ENCODE measurements around the gene TTBK2. TPM values are rescaled to one million over a fixed set of nuclear protein-coding genes. Genes with fewer than 3 reads are reported as not detected.

The TTBK2 gene
- total RNA-seq, 1 donor from 2014 or later = 9.9 TPM

DNA sequence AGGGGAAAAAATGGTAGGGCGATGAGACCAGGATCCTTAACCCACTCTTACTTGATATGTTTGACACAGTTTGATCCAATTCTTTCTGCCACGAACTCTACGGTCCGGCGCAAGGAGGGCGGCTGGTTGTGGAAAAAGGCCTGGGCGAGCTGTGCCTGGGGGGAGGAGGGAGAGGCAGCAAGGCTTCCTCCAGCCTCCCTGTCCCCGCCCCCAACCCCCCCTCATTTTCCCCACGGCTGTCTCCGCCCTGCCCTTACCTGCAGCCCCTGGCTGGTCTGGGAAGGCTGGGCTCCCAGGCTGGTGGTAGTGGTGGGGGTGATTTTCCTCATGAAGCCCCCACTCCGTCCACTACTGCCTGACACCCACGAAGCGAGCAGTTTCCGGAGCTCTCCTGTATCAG, 191.6 kb downstream of the TTBK2 start:
- DNase-seq (ENCODE audit: low read depth in 2 of 2) = no peak

GRCh38 chr15:42728560-42728959, 192.0 kb downstream of the TTBK2 start:
- DNase-seq (ENCODE audit: low read depth in 2 of 2) = no peak

DNA sequence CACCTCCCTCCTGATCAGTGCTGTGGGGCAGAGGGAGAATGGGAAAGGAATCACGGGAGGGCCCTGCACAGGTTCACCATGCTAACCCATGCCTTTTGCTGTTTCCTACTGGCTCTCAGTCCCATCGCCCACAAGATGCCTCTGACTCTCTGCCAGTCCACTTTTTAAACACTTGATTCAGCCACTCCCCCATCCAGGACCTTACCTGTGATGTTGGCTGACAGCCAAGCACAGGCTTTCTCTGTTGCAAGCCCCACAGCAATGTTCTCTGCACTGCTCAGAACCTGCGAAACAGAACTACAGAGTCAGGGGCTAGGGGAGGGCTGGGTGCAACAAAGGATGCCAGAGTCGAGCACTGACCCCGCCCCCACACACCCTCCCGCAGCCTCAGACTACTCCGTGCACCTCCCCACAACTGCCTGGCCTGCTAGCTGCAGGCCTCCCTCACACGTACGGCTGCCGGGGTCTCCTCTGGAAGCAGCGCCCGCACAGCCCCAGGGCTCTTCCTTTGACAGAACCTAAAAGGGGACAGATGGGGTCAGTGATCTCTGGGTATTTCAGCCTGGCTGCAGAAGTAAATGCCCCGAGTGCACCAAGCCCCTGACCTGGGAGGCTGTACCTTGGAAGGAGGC, 192.7 kb downstream of the TTBK2 start:
- DNase-seq (ENCODE audit: low read depth in 2 of 2) = no peak

DNA sequence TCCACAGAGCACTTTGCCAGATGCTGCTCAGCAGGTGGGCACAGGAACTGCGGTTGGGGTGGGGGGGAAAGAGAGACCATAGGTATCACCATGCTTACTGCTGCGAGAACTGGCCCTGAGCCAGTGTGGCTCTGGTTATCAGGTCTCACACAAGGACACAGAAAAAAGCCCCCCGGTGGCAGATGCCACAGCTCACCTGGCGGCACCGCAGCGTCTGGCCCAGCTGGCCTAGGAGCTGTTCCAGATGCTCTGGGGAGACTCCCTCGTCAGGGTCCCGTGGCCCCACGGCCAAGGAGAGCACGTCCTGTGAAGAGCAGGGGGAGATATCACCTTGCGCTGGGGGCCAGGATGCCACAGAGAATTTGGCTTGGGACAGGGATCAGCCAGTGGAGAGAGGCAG, 194.5 kb downstream of the TTBK2 start:
- no peak for DNase-seq (ENCODE audit: low read depth in 2 of 2)

DNA sequence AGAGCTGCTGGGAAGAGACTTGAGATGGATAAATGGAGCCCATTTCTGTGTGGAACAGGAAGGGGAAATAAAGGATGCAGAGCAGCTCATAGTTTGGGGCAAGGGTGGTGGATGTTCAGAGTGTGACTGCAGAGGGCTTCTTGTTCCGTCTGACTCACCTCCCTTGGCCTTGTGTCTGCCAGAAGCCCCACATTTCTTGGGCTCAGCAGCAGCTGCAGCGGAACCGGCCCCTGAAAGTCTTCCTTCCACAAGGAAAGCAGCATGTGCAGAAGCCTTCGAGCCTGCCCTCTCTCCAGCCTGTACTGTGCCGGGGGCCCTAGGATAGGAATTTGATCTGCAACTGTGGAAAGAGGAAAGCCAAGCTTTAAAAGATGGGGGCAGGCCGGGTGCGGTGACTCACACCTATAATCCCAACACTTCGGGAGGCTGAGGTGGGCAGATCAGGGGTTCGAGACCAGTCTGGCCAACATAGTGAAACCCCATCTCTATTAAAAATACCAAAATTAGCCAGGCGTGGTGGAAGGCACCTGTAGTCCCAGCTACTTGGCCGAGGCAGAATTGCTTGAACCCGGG, 195.2 kb downstream of the TTBK2 start:
- DNase-seq (ENCODE audit: low read depth in 2 of 2) = peak in 1 of 2 donors; percentile 17

- no peak for DNase-seq (ENCODE audit: low read depth in 2 of 2)
These were observed 196.3 kb downstream of the TTBK2 start for GRCh38 chr15:42724276-42724675.

DNA sequence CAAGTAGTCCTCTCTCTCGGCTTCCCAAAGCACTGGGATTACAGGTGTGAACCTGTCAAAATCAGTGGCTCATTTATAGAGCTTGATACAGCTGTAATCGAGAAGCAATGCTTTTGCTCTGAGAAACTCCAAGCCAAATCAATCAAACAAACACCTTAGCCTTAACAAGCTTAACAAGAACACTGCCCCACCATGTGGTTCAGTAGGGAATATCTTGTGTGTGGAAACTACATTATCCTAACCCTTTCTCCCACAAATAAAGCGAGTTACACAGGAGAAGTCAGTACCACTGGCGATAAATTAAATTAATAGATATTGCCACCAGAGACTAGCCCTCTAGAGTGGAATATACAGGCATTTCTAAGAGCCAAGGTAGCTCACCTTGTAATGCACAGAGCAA, 197.5 kb downstream of the TTBK2 start:
- DNase-seq (ENCODE audit: low read depth in 2 of 2) = peak; percentile 17 to 38

DNA sequence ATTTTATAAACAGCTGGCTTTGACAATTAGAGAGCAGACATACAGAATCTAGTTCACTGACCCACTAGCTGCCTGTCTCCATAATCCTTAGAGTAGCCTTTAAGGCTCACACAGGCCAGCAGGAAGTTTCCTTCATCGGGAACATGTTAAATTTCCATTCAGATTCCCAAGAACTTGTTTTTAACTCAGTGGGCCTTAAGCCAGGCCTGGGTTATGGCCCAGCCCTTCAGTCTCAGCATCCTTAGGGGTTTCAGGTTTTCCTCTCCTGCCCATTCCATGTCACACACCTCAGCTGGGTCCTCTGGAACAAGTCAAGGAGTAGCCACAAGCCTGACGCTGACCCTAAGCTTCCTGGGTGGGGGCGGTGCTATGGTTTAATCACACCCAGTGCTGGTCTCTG, 198.7 kb downstream of the TTBK2 start:
- no peak for DNase-seq (ENCODE audit: low read depth in 2 of 2)

- no peak for DNase-seq (ENCODE audit: low read depth in 2 of 2)
These were observed 199.6 kb downstream of the TTBK2 start for GRCh38 chr15:42721016-42721415.

GRCh38 chr15:42720071-42720470, 200.5 kb downstream of the TTBK2 start:
- DNase-seq (ENCODE audit: low read depth in 2 of 2) = no peak

GRCh38 chr15:42719043-42719442, 201.5 kb downstream of the TTBK2 start:
- no peak for DNase-seq (ENCODE audit: low read depth in 2 of 2)

GRCh38 chr15:42716626-42717025, 204.0 kb downstream of the TTBK2 start:
- DNase-seq (ENCODE audit: low read depth in 2 of 2) = no peak

DNA sequence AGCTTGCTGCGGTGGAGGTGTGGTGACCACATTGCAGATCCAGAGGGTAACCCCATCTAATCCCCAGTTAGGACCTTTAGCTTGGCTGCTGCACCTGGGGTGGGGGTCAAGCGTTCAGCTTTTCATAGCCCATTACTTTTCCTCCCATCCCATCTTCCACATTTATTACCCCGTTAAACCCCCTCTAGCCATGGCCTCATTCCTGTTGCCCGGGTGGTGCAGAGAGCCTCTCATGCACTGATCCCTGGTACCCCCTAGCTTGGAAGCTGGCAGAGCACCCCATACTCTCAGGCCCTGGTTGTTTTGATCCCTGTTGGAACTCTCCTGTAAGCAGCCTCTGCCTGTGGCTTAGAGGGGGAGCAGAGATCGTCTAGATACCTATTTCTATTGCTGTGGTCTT, 204.5 kb downstream of the TTBK2 start:
- no peak for DNase-seq (ENCODE audit: low read depth in 2 of 2)

DNA sequence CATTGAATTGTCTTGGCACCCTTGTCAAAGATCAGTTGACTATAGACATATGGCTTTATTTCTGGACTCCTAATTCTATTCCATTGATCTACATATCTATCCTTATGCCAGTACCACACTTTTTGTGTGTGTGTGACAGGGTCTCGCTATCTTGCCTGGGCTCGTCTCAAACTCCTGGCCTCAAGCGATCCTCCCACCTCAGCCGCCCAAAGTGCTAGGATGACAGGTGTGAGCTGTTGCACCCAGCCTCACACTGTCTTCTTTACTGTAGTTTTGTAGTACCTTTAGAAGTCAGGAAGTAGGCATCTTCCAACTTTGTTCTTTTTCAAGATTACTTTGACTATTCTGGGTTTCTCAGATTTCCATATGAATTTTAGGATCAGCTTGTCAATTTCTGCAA, 208.0 kb downstream of the TTBK2 start:
- DNase-seq (ENCODE audit: low read depth in 2 of 2) = no peak

GRCh38 chr15:42711746-42712145, 208.8 kb downstream of the TTBK2 start:
- DNase-seq (ENCODE audit: low read depth in 2 of 2) = no peak

GRCh38 chr15:42710662-42711061, 209.9 kb downstream of the TTBK2 start:
- no peak for DNase-seq (ENCODE audit: low read depth in 2 of 2)

GRCh38 chr15:42707873-42708544, 212.6 kb downstream of the TTBK2 start:
- peak; percentile 56 to 64 for DNase-seq (ENCODE audit: low read depth in 2 of 2)

DNA sequence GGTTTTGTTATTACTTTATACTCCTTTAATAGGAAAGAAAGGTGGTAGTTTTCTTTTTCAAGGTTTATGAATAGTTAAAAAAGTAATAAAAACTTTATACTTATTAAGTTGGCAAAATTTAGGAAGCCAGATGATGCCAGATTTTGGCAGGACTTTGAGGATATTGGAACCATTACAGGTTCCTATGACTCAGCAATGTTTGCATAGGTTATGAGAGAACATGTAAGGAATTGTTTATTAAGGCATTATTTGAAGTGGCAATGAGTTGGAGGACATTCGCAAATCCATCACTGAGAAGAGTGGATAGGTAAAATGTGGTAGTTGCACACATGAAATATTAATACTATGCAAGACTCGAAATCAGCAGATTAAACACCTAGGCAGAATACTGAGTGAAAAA, 213.5 kb downstream of the TTBK2 start:
- peak; percentile 39 to 69 for DNase-seq (ENCODE audit: low read depth in 2 of 2)

DNA sequence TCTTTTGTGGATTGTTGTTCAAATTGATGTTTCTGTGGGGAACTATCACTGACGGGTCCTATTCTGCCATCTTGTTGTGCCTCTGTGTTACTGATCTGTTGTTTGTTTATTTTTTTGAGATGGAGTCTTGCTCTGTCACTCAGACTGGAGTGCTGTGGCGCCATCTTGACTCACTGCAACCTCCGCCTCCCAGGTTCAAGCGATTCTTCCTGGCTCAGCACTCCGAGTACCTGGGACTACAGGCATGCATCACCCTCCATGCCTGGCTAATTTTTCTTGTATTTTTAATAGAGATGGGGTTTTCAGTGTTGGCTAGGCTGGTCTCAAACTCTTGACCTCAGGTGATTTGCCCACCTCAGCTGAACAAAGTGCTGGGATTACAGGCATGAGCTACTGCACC, 215.2 kb downstream of the TTBK2 start:
- DNase-seq (ENCODE audit: low read depth in 2 of 2) = no peak

DNA sequence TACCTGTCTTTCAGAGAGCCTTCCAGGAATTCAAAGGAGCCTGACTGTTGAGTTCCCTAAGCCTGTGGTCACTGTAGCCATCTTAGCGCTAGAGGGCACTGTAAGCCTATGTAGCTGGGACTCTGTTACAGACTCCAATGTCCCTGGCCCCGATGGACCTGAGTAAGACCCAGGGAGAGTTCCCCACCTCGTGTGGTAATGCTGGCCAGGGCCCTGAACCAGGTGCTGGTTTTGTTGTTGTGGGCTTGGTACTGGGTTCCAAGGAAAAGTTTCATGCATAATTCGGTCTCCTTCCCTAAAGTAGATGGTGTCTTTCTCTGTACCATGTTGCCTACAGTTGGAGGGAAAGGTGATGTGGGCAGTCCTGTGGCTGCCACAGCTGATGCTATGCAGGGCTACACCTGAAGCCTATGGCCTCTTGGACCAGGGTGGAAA, 216.1 kb downstream of the TTBK2 start:
- peak; percentile 78 to 85 for DNase-seq (ENCODE audit: low read depth in 2 of 2)

DNA sequence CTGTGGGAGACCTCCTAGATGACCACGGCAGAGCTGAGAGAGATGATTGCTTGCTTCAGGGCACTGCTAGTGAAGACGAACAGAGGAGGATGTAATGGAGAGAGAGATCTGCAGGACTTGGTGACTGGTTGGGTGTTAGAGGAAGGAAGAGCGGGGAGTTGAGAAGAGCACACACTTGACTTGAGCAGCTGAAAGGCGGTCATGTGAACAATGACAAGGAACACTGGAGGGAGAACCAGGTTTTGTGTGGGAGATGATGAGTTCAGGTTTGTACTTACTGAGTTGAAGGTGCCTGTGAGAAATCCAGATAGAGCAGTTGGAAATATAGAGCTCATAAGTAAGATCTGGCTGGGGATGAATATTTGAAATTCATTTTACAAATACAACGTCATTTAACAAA, 224.0 kb downstream of the TTBK2 start:
- DNase-seq (ENCODE audit: low read depth in 2 of 2) = no peak

DNA sequence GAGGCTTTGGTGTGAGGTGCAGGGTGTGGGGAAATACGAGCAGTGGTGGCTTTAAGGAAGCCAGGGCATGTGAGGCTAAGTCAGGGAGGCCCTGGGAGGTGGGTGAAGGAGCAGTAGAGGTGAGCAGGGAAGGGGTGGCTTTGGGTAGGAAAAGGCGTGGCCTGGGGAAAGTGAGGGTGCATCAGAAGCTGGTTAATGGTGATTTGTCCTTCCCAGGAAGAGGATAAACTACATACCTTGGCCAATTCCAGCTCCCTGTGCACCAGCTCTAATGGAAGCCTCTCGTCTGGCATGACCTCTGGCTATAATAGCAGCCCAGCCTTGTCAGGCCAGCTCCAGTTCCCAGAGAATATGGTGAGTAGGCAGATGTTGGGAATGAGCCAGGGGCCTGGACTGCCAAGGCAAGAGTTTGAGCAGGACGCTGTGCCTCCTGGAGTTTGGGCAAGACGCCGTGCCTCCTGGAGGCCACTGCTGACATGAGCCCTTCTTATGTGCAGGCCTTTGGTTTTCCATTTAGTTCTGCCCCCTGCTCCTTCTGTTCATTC, 225.0 kb downstream of the TTBK2 start:
- no peak for DNase-seq (ENCODE audit: low read depth in 2 of 2)

DNA sequence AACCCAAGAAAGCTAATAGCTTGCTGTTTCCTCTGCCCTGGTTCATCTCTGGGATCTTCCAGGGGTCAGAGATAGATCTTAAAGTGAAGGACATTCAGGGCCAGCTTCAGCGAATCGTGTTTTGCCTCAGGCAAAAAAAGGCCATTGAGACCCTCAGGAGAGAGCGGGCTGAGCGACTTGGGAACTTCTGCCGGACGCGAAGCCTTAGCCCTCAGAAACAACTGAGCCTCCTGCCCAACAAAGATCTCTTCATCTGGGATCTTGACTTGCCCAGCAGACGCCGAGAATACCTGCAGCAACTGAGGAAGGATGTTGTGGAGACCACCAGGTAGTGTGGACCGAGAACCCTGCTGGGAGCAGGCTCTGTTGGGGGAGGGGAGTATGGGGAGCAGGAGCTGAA, 226.2 kb downstream of the TTBK2 start:
- DNase-seq (ENCODE audit: low read depth in 2 of 2) = no peak

Measured in lung microvascular endothelial cell (primary cell).